GM19452 (cell line): ENCODE results near the gene NAP1L2.
A peak's percentile ranks its signal among the peaks of the same experiment; 100 is the strongest.
"Not testable (repeated sequence)": the region's sequence is repeated elsewhere in the genome, so short reads cannot be mapped to it uniquely, and the experiment has no call there.

Source experiments
- ATAC-seq: cut with Tn5 transposase; IDR thresholded peaks from one replicate; pipeline ENCODE4 v1.9.1; 2021; ENCODE audit not compliant: unreplicated experiment

NAP1L2 gene

DNA sequence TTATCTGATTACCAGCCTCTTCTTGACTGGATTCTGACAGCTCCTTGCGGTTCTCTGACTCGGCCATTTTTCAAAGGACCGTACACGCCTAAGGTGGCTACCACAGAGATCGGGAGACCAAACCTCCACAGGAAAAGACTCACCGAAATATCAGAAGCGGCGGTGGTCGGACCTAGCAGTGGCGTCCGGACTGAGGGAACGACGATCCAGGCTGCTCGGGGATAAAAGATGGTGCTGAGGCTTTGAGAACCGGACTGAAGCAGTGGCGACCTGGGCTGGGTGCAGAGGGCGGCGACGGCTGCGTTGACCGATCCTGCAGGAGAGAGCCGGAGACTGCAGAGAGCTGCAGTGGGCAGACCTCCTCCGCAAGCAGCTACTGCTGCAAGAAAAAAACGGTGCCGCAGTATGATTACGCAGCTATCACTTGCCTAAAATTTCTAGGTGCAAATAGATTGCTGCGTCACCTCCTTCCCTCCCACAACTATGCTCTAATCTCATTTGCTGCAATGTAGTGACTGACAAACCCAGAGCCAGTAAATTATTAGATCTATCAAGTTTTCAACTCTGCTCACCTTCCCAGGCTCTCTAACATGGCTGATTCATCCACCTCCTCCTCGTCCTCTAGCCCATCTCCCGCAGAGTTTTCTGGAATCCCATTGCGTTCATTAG lies at the start of gene NAP1L2:
TSS of gene NAP1L2 (minus strand) at position 426 of the 669 bp plus-strand sequence. CDS start at position 67, 359 bp downstream.
- peak; percentile 73 for ATAC-seq

- ATAC-seq: no peak
Measured at GRCh38 chrX:73262991-73263390, 48.3 kb upstream of the NAP1L2 start.

GRCh38 chrX:73239242-73239641 lies 24.6 kb upstream of the NAP1L2 start:
- ATAC-seq: no peak

- no peak for ATAC-seq
Measured at GRCh38 chrX:73217621-73218020, 3.0 kb upstream of the NAP1L2 start.

- peak; percentile 31 for ATAC-seq
Measured at GRCh38 chrX:73215246-73215645, 595 bp upstream of the NAP1L2 start.

DNA sequence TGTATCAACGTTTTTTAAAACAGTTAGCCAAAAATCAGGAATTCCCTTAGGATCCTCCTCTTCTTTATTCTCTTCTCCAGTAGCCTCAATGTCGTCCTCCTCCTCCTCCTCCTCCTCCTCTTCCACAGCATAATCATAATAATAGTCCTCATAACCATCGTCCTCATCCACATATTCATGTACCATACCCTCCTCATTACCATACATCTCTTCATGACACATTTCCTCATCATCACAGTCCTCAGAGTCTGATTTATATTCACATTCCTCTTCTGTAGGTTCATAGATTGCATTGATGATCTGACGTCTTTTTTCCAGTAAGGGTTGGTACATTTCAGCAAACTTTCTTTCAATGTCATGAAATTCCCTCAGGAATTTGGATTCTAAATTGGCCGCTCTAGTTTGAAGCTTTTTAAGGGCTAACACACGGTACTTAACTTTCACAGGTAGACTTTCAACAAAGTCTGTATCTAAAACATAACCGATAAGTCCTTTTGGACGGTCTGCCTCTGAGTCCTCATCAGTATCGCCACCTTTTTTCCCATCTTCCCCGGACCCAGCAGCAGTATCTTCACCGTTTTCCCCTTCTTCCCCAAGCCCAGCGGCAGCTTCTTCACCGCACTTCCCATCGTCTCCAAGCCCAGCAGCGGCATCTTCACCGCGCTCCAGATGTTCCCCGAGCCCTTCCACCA lies 771 bp downstream of the NAP1L2 start:
- ATAC-seq: no peak

DNA sequence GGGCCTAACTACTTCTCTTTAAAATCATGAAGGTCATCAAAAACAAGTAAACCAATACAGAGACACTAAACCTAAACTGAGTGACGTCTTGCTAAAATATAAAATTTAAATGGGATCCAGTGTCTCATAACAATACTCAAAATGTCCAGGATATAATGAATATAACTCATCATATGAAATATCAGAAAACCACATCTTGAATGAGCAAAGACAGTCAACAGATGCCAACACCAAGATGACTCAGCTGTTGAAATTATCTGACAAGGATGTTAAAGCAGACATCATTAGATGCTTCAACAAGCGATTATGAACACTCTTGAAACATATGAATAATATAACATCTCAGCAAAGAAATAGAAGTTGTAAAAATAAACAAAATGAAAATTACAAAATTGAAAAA lies 8.3 kb downstream of the NAP1L2 start:
- no peak for ATAC-seq

DNA sequence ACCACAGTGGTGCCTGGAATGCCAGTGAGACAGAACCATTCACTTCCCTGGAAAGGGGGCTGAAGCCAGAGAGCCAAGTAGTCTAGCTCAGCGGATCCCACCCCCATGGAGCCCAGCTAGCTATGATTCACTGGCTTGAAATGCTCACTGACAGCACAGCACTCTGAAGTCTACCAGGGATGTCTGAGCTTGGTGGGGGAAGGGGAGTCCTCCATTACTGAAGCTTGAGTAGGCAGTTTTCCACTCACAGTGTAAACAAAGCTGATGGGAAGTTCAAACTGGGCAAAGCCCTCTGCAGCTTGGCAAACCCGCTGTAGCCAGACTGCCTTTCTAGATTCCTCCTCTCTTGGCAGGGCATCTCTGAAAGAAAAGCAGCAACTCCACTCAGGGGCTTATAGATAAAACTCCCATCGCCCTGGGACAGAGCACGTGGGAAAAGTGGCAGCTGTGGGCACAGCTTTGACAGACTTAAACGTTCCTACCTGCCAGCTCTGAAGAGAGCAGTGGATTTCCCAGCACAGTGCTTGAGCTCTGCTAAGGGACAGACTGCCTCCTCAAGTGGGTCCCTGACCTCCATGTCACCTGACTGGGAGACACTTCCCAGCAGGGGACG lies 32.0 kb downstream of the NAP1L2 start:
- ATAC-seq: no peak

GRCh38 chrX:73168945-73169344 lies 45.7 kb downstream of the NAP1L2 start:
- not testable (repeated sequence) for ATAC-seq
